HL-60 (cell line): ENCODE data around the gene POTEB3.
"Not testable (repeated sequence)": the region's sequence is repeated elsewhere in the genome, so short reads cannot be mapped to it uniquely, and the experiment has no call there.

ENCODE experiments used
- CTCF ChIP-seq: IDR thresholded peaks from one replicate; pipeline ENCODE4 v1.5.1; 2011; ENCODE audit warnings: low read length, control low read depth, inconsistent platforms; ENCODE audit not compliant: insufficient read depth
- GABPA ChIP-seq: IDR thresholded peaks from 2 replicates; pipeline ENCODE4 v1.6.1; 2012; ENCODE audit warnings: low read depth
- POLR2AphosphoS5 ChIP-seq: IDR thresholded peaks from 2 replicates; pipeline ENCODE4 v1.6.1; 2012; ENCODE audit warnings: low read depth
- REST ChIP-seq: IDR thresholded peaks from 2 replicates; pipeline ENCODE4 v1.6.1; 2012; ENCODE audit warnings: low read depth; ENCODE audit not compliant: insufficient replicate concordance
- SPI1 ChIP-seq: IDR thresholded peaks from 2 replicates; pipeline ENCODE4 v1.6.1; 2012; ENCODE audit warnings: low read depth, mild to moderate bottlenecking, borderline replicate concordance

DNA sequence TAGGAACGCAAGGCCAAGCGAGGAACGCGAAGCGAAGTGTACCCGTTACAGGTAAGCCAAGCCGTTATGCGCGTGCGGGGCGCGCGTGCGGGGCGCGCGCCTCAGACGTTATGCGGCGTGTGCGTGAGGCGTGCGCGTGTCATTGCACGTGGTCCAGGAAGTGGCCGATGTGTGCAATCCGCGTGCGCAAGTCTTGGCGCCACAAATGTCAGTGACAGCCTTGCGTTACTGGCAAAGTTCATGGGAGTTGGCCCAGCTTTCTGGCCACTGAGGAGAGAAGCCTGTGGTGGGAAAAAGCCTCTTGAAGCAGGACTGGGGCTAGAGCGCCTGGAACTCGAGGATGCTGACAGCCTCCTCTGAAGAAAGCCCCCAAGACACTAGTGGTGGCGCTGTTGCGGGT lies at the start of gene POTEB3:
- TF ChIP-seq CTCF, REST, POLR2AphosphoS5, SPI1, GABPA: not testable (repeated sequence)
